NCI-H146 treated with DMSO at 0.1 percent for 48 hours (cell line): ENCODE measurements around the gene ITGA8.
"Not testable (repeated sequence)": the region's sequence is repeated elsewhere in the genome, so short reads cannot be mapped to it uniquely, and the experiment has no call there.

ENCODE experiments used
- DNase-seq: peaks from one replicate; lab custom pipeline; 2025; ENCODE audit not compliant: unreplicated experiment; lab: John Stamatoyannopoulos, UW

Gene ITGA8

GRCh38 chr10:15624401-15625196, 95.1 kb downstream of the ITGA8 start:
- no peak for DNase-seq

GRCh38 chr10:15620836-15621515, 98.7 kb downstream of the ITGA8 start:
- no peak for DNase-seq

GRCh38 chr10:15620337-15620736, 99.4 kb downstream of the ITGA8 start:
- DNase-seq = no peak

GRCh38 chr10:15609246-15609645, 110.5 kb downstream of the ITGA8 start:
- DNase-seq = no peak

- DNase-seq = no peak
Observed at GRCh38 chr10:15606377-15606776, 113.3 kb downstream of the ITGA8 start.

- no peak for DNase-seq
Observed at GRCh38 chr10:15605740-15606369, 113.9 kb downstream of the ITGA8 start.

GRCh38 chr10:15603446-15604011, 116.2 kb downstream of the ITGA8 start:
- no peak for DNase-seq

GRCh38 chr10:15601819-15602218, 117.9 kb downstream of the ITGA8 start:
- DNase-seq = no peak

- no peak for DNase-seq
Observed at GRCh38 chr10:15595260-15595659, 124.5 kb downstream of the ITGA8 start.

- DNase-seq = no peak
Observed at GRCh38 chr10:15591937-15592336, 127.8 kb downstream of the ITGA8 start.

- DNase-seq = no peak
Observed at GRCh38 chr10:15591431-15591830, 128.3 kb downstream of the ITGA8 start.

- DNase-seq = no peak
Observed at GRCh38 chr10:15588635-15589508, 130.8 kb downstream of the ITGA8 start.

GRCh38 chr10:15588151-15588550, 131.6 kb downstream of the ITGA8 start:
- DNase-seq = no peak

- DNase-seq = no peak
Observed at GRCh38 chr10:15587271-15587670, 132.5 kb downstream of the ITGA8 start.

- DNase-seq = peak; percentile 23
Observed at GRCh38 chr10:15585303-15585715, 134.4 kb downstream of the ITGA8 start.

GRCh38 chr10:15582972-15583371, 136.8 kb downstream of the ITGA8 start:
- DNase-seq = not testable (repeated sequence)

GRCh38 chr10:15579605-15580004, 140.1 kb downstream of the ITGA8 start:
- no peak for DNase-seq

GRCh38 chr10:15572531-15573045, 147.1 kb downstream of the ITGA8 start:
- DNase-seq = no peak

GRCh38 chr10:15571575-15571974, 148.1 kb downstream of the ITGA8 start:
- no peak for DNase-seq

GRCh38 chr10:15570738-15571339, 148.9 kb downstream of the ITGA8 start:
- DNase-seq = no peak
